Heart left ventricle (tissue), 16 donors: ENCODE measurements around the gene TBC1D5. TPM values are rescaled to one million over a fixed set of nuclear protein-coding genes. Genes with fewer than 3 reads are reported as not detected.

Experiments used
- ATAC-seq, 4 donors: fragments of 200-7000 bp; cut with Tn5 transposase; one replicate each; pipeline ENCODE4 v1.9.1; 2020 to 2022; ENCODE audit warnings: moderate library complexity in 4 of 4, mild to moderate bottlenecking in 3 of 4, moderate number of reproducible peaks in 1 of 4
- DNase-seq, 5 donors: peaks; one replicate each; pipeline ENCODE4 v3.0.0-alpha.2; 2020
- H3K27ac ChIP-seq, 12 donors: fragments of 200-600 bp; sonication (generic) in 4 of 12; one replicate each; pipeline versions ENCODE4 v1.5.0 to v1.8.0; 2016 to 2022; ENCODE audit warnings: mild to moderate bottlenecking in 2 of 12
- H3K27me3 ChIP-seq, 9 donors: fragments of 200-600 bp; sonication (generic) in 2 of 9; one replicate each; pipeline versions ENCODE4 v1.5.1 to v1.8.0; 2016 to 2022; ENCODE audit warnings: mild to moderate bottlenecking in 3 of 9
- H3K36me3 ChIP-seq, 9 donors: fragments of 200-600 bp; sonication (generic) in 2 of 9; one replicate each; pipeline versions ENCODE4 v1.5.0 to v1.8.0; 2018 to 2022; ENCODE audit warnings: mild to moderate bottlenecking in 2 of 9
- H3K4me1 ChIP-seq, 12 donors: fragments of 200-600 bp; sonication (generic) in 4 of 12; one replicate each; pipeline versions ENCODE4 v1.5.0 to v1.8.0; 2016 to 2022; ENCODE audit warnings: mild to moderate bottlenecking in 3 of 12
- H3K4me3 ChIP-seq, 12 donors: fragments of 200-600 bp; sonication (generic) in 4 of 12; one replicate each; pipeline versions ENCODE4 v1.5.0 to v1.8.0; 2017 to 2022; ENCODE audit warnings: mild to moderate bottlenecking in 9 of 12, moderate library complexity in 4 of 12
- H3K9me3 ChIP-seq, 12 donors: fragments of 200-600 bp; sonication (generic) in 4 of 12; one replicate each; pipeline versions ENCODE4 v1.5.0 to v1.8.0; 2016 to 2022; ENCODE audit warnings: mild to moderate bottlenecking in 1 of 12
- POLR2A ChIP-seq, 2 donors: fragments of 450-650 bp; IDR thresholded peaks; one replicate each; pipeline ENCODE4 v1.6.1; 2017; ENCODE audit warnings: antibody characterized with exemption in 2 of 2, mild to moderate bottlenecking in 2 of 2, moderate library complexity in 2 of 2
- WGBS, 4 donors: extraction: QIAGEN DNeasy Blood & Tissue Kit in 2 of 4; methylation state at CpG; one replicate each; pipeline versions ENCODE4 v1.1.5 to v1.1.7; 2013 to 2018; 5-methylcytosine and 5-hydroxymethylcytosine counted together
- intact Hi-C, 10 donors: fragments of 100-400 bp; cut with DNase I; formaldehyde crosslinking; loops; one replicate each; pipeline versions ENCODE4 v1.11.1 to v1.14.2; 2022
- polyA plus RNA-seq, 2 donors: library from polyadenylated mRNA; stranded (reverse); fragments of 200-250 nt; gene quantifications; one replicate each; pipeline ENCODE4 v1.2.3, GENCODE V29; 2013
- total RNA-seq, 9 donors: library from RNA; depleted of rRNA in 2 of 9; stranded (reverse); fragments of >200 nt in 2 of 9; fragmentation: NEBNext Ultra II Directional in 3 of 9; extraction: Animal tissue kit (Norgen Biotek cat#: 25700) in 3 of 9; gene quantifications; one replicate each; pipeline versions ENCODE4 v1.1.0 to v1.2.4, GENCODE V29; 2016 to 2023
- TF ChIP-seq, protein P1 (sequence below), 12 donors: fragments of 200-600 bp; sonication (generic) in 4 of 12; IDR thresholded peaks; one replicate each; pipeline versions ENCODE4 v1.5.0 to v1.8.0; 2018 to 2022; ENCODE audit warnings: antibody characterized with exemption in 12 of 12, mild to moderate bottlenecking in 5 of 12
- donor health status: ischemic (EF 13 %, LVEDD 7.1; RV severe dilation, severe dysfunction).
- donor health status: healthy with polysubstance abuse.
- donor health status: DM: no; HTN: yes; CAD: no.
- donor health status: DM: no; HTN: no; CAD: no.
- donor health status: ischemic (EF 25% LVEDD 6.9; RV normal size, moderate dysfunction).
- donor health status: ischemic (EF 25% LVEDD 5.7; RV mildly dilated, moderate dysfunction).
- donor health status: healthy.
- donor health status: DM: yes; HTN: yes; CAD: no.
- donor health status: ischemic (EF 35%, LVEDD 5.7; RV mildly dilated, moderate dysfunction).
- donor health status: nonischemic (EF 11% LVEDD 7.7; RV severe dilation, severe dysfunction).
- donor health status: DM: yes; HTN: yes; CAD: no.
- donor health status: PGD.
- donor health status: ischemic (EF 29% LVEDD 5.4; RV normal size, mild dysfunction).
- donor health status: nonischemic (EF 23%, LVEDD 6.1; RV moderate dilation, normal function).

The TBC1D5 gene
- total and polyA plus RNA-seq, 11 donors: 5.8 to 48.3 (median 31.1) TPM

DNA sequence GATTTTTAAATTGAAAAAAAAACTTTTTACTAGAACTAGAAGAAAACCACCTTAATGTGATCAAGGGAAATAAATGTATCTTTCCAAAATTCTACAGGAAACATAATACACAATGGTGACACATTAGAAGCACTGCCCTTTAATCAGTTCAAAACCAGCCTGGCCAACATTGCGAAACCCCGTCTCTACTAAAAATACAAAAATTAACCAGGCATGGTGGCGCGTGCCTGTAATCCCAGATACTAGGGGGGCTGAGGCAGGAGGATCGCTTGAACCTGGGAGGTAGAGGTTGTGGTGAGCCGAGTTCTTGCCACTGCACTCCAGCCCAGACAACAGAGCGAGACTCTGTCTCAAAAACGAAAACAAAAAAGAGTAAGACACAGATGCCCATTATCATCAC lies 134.5 kb downstream of the TBC1D5 start:
- Histone ChIP-seq H3K4me3 (no peak overlapping the region), H3K9me3 (peaks cover 0 to 3% (median 0%) of the 10 kb centered on the region in 12 donors), H3K36me3 (no peaks in the 10 kb centered on the region), H3K4me1 (peaks cover 0 to 4% (median 0%) of the 10 kb centered on the region in 12 donors), H3K27ac (no peak overlapping the region), H3K27me3 (no peaks in the 10 kb centered on the region)
- TF ChIP-seq, protein P1, sequence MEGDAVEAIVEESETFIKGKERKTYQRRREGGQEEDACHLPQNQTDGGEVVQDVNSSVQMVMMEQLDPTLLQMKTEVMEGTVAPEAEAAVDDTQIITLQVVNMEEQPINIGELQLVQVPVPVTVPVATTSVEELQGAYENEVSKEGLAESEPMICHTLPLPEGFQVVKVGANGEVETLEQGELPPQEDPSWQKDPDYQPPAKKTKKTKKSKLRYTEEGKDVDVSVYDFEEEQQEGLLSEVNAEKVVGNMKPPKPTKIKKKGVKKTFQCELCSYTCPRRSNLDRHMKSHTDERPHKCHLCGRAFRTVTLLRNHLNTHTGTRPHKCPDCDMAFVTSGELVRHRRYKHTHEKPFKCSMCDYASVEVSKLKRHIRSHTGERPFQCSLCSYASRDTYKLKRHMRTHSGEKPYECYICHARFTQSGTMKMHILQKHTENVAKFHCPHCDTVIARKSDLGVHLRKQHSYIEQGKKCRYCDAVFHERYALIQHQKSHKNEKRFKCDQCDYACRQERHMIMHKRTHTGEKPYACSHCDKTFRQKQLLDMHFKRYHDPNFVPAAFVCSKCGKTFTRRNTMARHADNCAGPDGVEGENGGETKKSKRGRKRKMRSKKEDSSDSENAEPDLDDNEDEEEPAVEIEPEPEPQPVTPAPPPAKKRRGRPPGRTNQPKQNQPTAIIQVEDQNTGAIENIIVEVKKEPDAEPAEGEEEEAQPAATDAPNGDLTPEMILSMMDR (IDR thresholded peaks at IDR 0.05): no peak
- no peak for TF ChIP-seq POLR2A (IDR thresholded peaks at IDR 0.05)
- intact Hi-C loops: no loop called here
- ATAC-seq: no peak
- no peak for DNase-seq
- WGBS, 4 donors: 93 to 94% (median 93%) methylated on average over 8 of the region's 8 CpGs

- ATAC-seq: no peak
Observed at GRCh38 chr3:17605934-17606333, 136.5 kb downstream of the TBC1D5 start.

DNA sequence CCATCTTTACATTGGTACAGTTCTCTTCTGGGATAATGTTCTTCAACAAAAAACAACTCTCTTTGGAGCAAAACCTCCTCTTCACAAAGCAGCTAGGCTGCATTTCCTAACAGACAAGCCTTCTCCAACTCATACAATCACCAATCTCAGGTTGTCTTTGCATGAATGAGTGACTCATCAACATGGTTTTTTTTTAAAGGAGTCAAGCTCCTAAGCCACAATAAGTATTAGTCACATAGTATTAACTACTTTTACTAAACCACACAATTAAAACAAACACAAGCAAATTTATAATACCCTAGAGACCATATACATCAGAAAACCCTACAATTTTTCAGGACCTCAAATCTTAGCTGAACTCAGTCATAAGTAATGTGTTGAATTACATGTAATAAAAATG lies 137.4 kb downstream of the TBC1D5 start:
- ATAC-seq (no peak), DNase-seq (no peak)
- peaks cover 0 to 7% (median 0%) of the 10 kb centered on the region in 12 donors for H3K9me3 ChIP-seq
- H3K4me1 ChIP-seq: peaks cover 0 to 4% (median 0%) of the 10 kb centered on the region in 12 donors
- H3K4me3 ChIP-seq: no peak overlapping the region
- no peaks in the 10 kb centered on the region for H3K27me3 ChIP-seq
- no peak overlapping the region for H3K27ac ChIP-seq
- intact Hi-C loops: no loop called here
- H3K36me3 ChIP-seq: no peaks in the 10 kb centered on the region
- no peak for TF ChIP-seq POLR2A (IDR thresholded peaks at IDR 0.05)
- TF ChIP-seq, protein P1 (IDR thresholded peaks at IDR 0.05): no peak

More at GRCh38 chr3:17605934-17606333, 136.5 kb downstream of the TBC1D5 start:
- Histone ChIP-seq H3K27ac (no peak overlapping the region), H3K4me1 (peaks cover 0 to 4% (median 0%) of the 10 kb centered on the region in 12 donors), H3K4me3 (no peak overlapping the region), H3K36me3 (no peaks in the 10 kb centered on the region), H3K9me3 (peaks cover 0 to 2% (median 0%) of the 10 kb centered on the region in 12 donors), H3K27me3 (no peaks in the 10 kb centered on the region)
- DNase-seq: no peak
- WGBS, 4 donors: 91 to 97% (median 93%) methylated on average over 5 of the region's 5 CpGs
- intact Hi-C loops: no loop called here
- TF ChIP-seq POLR2A (IDR thresholded peaks at IDR 0.05): no peak
- TF ChIP-seq, protein P1 (IDR thresholded peaks at IDR 0.05): no peak

GRCh38 chr3:17602126-17602525 lies 140.3 kb downstream of the TBC1D5 start:
- intact Hi-C loops: no loop called here
- no peak for TF ChIP-seq POLR2A (IDR thresholded peaks at IDR 0.05)
- ATAC-seq (no peak), DNase-seq (no peak)
- Histone ChIP-seq H3K9me3 (peaks cover 0 to 23% (median 3%) of the 10 kb centered on the region in 12 donors), H3K4me1 (no peaks in the 10 kb centered on the region), H3K4me3 (no peak overlapping the region), H3K36me3 (no peaks in the 10 kb centered on the region), H3K27me3 (no peaks in the 10 kb centered on the region), H3K27ac (no peak overlapping the region)
- 96 to 99% (median 97%) methylated on average over 6 of the region's 6 CpGs for whole genome bisulfite sequencing, 4 donors

- Histone ChIP-seq H3K27ac (no peak overlapping the region), H3K27me3 (no peaks in the 10 kb centered on the region), H3K9me3 (peaks cover 0 to 39% (median 11%) of the 10 kb centered on the region in 12 donors), H3K36me3 (no peaks in the 10 kb centered on the region), H3K4me3 (no peak overlapping the region), H3K4me1 (no peaks in the 10 kb centered on the region)
- TF ChIP-seq, protein P1 (IDR thresholded peaks at IDR 0.05): no peak
- TF ChIP-seq POLR2A (IDR thresholded peaks at IDR 0.05): no peak
- 95 to 100% (median 98%) methylated on average over 5 of the region's 5 CpGs for WGBS, 4 donors
- ATAC-seq: no peak
- DNase-seq: no peak
- intact Hi-C loops: no loop called here
Observed at GRCh38 chr3:17592956-17593355, 149.5 kb downstream of the TBC1D5 start.
